Transverse colon (tissue), 4 donors: ENCODE data around the gene CYTIP. TPM values are rescaled to one million over a fixed set of nuclear protein-coding genes. Genes with fewer than 3 reads are reported as not detected.

Experiments used
- DNase-seq: peaks from one replicate; pipeline ENCODE4 v3.0.0-alpha.2; 2019
- H3K27ac ChIP-seq, 4 donors: fragments of 200-600 bp; sonication (generic); 2 replicates each; pipeline ENCODE4 v1.5.1; 2016 to 2018; ENCODE audit warnings: inconsistent platforms in 4 of 4
- H3K27me3 ChIP-seq: fragments of 200-600 bp; sonication (generic); 2 replicates; pipeline ENCODE4 v1.5.1; 2017; ENCODE audit warnings: inconsistent platforms
- H3K36me3 ChIP-seq, 4 donors: fragments of 200-600 bp; sonication (generic); 2 replicates each; pipeline ENCODE4 v1.5.1; 2017 to 2019; ENCODE audit warnings: inconsistent platforms in 4 of 4
- H3K4me1 ChIP-seq, 4 donors: fragments of 200-600 bp; sonication (generic); 2 replicates each; pipeline ENCODE4 v1.5.1; 2017 to 2020; ENCODE audit warnings: inconsistent platforms in 4 of 4
- H3K4me3 ChIP-seq, 4 donors: fragments of 200-600 bp; sonication (generic); 1 replicate in 1 of 4; 2 replicates in 3 of 4; pipeline versions ENCODE4 v1.5.1 to v1.6.1; 2017 to 2019; ENCODE audit warnings: inconsistent platforms in 4 of 4
- H3K9me3 ChIP-seq, 2 donors: fragments of 200-600 bp; sonication (generic); 2 replicates each; pipeline ENCODE4 v1.5.1; 2017 to 2019; ENCODE audit warnings: inconsistent platforms in 2 of 2
- CTCF ChIP-seq, 5 experiments: fragments of 200-600 bp in 3 of 5; fragments of 450-650 bp in 2 of 5; sonication (generic) in 3 of 5; IDR thresholded peaks; 1 replicate in 2 of 5; 2 replicates in 3 of 5; pipeline ENCODE4 v1.5.1; 2016 to 2017; ENCODE audit warnings: antibody characterized with exemption in 5 of 5, inconsistent platforms in 3 of 5, mild to moderate bottlenecking in 2 of 5, moderate library complexity in 1 of 5
- EP300 ChIP-seq: sonication (generic); formaldehyde crosslinking; IDR thresholded peaks from one replicate; pipeline ENCODE4 v1.6.1; 2017; ENCODE audit warnings: antibody characterized with exemption, low read depth
- POLR2A ChIP-seq: fragments of 450-650 bp; IDR thresholded peaks from one replicate; pipeline ENCODE4 v1.6.1; 2016; ENCODE audit warnings: antibody characterized with exemption, mild to moderate bottlenecking, moderate library complexity
- POLR2AphosphoS5 ChIP-seq, 3 donors: sonication (generic); formaldehyde crosslinking; IDR thresholded peaks; one replicate each; pipeline ENCODE4 v1.6.1; 2016; ENCODE audit warnings: antibody characterized with exemption in 3 of 3
- WGBS, 2 donors: methylation state at CpG; one replicate each; pipeline ENCODE4 v1.1.5; 2018; ENCODE audit warnings: low coverage in 1 of 2; 5-methylcytosine and 5-hydroxymethylcytosine counted together
- in situ Hi-C, 4 donors: fragments of 200-750 bp; cut with MboI; loops; one replicate each; pipeline versions ENCODE4 v1.15.0 to v1.15.1; 2017; ENCODE audit warnings: low sequenced_read_pairs in 3 of 4, low pct_ligation_motif_present in 1 of 4, low pct_unique_long_range_greater_than_20kb in 1 of 4
- intact Hi-C: fragments of 100-400 bp; cut with DNase I; formaldehyde crosslinking; loops from one replicate; pipeline ENCODE4 v1.15.1; 2023; ENCODE audit warnings: low total_unique reads
- total RNA-seq, 4 donors: library from RNA; depleted of rRNA; stranded (reverse); fragments of >200 nt; gene quantifications; one replicate each; pipeline ENCODE4 v1.1.0, GENCODE V29; 2016

The CYTIP gene
- total RNA-seq, 4 donors from 2014 or later = 4.6 to 25.1 (median 5.8) TPM

GRCh38 chr2:157488877-157489276 is 45.0 kb upstream of the CYTIP start:
- no peak for TF ChIP-seq CTCF (IDR thresholded peaks at IDR 0.05)
- peak in 1 of 3 donors; percentile 40 for TF ChIP-seq POLR2AphosphoS5 (IDR thresholded peaks at IDR 0.05)
- DNase-seq = peak; percentile 51
- in situ Hi-C loops = loop anchor here (10.0 to 25.0 kb wide), 3 partner anchors 152 to 523 kb away; partner anchors contain the start of gene ERMN (in 1 of the 4)
- no peaks in the 10 kb centered on the region for H3K36me3 ChIP-seq
- intact Hi-C loops = no loop called here
- peaks cover 0 to 5% (median 3%) of the 10 kb centered on the region in 4 donors for H3K4me1 ChIP-seq
- H3K9me3 ChIP-seq = no peaks in the 10 kb centered on the region
- 33 to 50% methylated on average over 2 to 3 of the region's 3 CpGs for WGBS, 2 donors
- H3K27ac ChIP-seq = peak overlapping the region in 1 of 4 donors; percentile 26
- no peak overlapping the region for H3K4me3 ChIP-seq
- H3K27me3 ChIP-seq = no peaks in the 10 kb centered on the region

- H3K27me3 ChIP-seq = no peaks in the 10 kb centered on the region
- H3K4me3 ChIP-seq = no peak overlapping the region
- H3K9me3 ChIP-seq = no peaks in the 10 kb centered on the region
- intact Hi-C loops = no loop called here
- no peak for DNase-seq
- H3K4me1 ChIP-seq = peaks cover 0 to 5% (median 3%) of the 10 kb centered on the region in 4 donors
- in situ Hi-C loops = loop anchor here (10.0 to 25.0 kb wide), 3 partner anchors 150 to 525 kb away; partner anchors contain the start of gene ERMN (in 1 of the 4)
- H3K27ac ChIP-seq = no peak overlapping the region
- TF ChIP-seq EP300 (no peak), POLR2AphosphoS5 (IDR thresholded peaks at IDR 0.05) (no peak), POLR2A (no peak), CTCF (IDR thresholded peaks at IDR 0.05) (no peak)
- no peaks in the 10 kb centered on the region for H3K36me3 ChIP-seq
- 69 to 78% methylated on average over 3 of the region's 3 CpGs for WGBS, 2 donors
Measured at GRCh38 chr2:157487747-157488146, 43.9 kb upstream of the CYTIP start.

GRCh38 chr2:157487271-157487610 is 43.4 kb upstream of the CYTIP start:
- TF ChIP-seq CTCF (IDR thresholded peaks at IDR 0.05) (no peak), POLR2A (no peak), EP300 (no peak), POLR2AphosphoS5 (IDR thresholded peaks at IDR 0.05) (no peak)
- H3K4me3 ChIP-seq = no peak overlapping the region
- no peak overlapping the region for H3K27ac ChIP-seq
- no peak for DNase-seq
- intact Hi-C loops = no loop called here
- no peaks in the 10 kb centered on the region for H3K36me3 ChIP-seq
- no peaks in the 10 kb centered on the region for H3K27me3 ChIP-seq
- H3K4me1 ChIP-seq = peaks cover 0 to 5% (median 3%) of the 10 kb centered on the region in 4 donors
- WGBS, 2 donors = 80 to 82% methylated on average over 1 of the region's 1 CpG
- no peaks in the 10 kb centered on the region for H3K9me3 ChIP-seq
- in situ Hi-C loops = loop anchor here (10.0 to 25.0 kb wide), 3 partner anchors 150 to 525 kb away; partner anchors contain the start of gene ERMN (in 1 of the 4)

- H3K4me3 ChIP-seq = no peak overlapping the region
- in situ Hi-C loops = loop anchor here (10.0 to 25.0 kb wide), 3 partner anchors 149 to 526 kb away; partner anchors contain the start of gene ERMN (in 1 of the 4)
Measured at GRCh38 chr2:157486596-157487270, 42.8 kb upstream of the CYTIP start.

More at GRCh38 chr2:157486596-157487270, 42.8 kb upstream of the CYTIP start:
- Histone ChIP-seq H3K27ac (no peak overlapping the region), H3K27me3 (no peaks in the 10 kb centered on the region), H3K4me1 (peaks cover 0 to 5% (median 3%) of the 10 kb centered on the region in 4 donors), H3K36me3 (no peaks in the 10 kb centered on the region), H3K9me3 (no peaks in the 10 kb centered on the region)
- TF ChIP-seq POLR2A (no peak), EP300 (no peak), POLR2AphosphoS5 (IDR thresholded peaks at IDR 0.05) (no peak), CTCF (IDR thresholded peaks at IDR 0.05) (no peak)
- WGBS, 2 donors = 81 to 90% methylated on average over 4 of the region's 4 CpGs
- intact Hi-C loops = no loop called here
- no peak for DNase-seq
